Endothelial cell of umbilical vein (primary cell): ENCODE results near the gene NARS2. TPM values are rescaled to one million over a fixed set of nuclear protein-coding genes. Genes with fewer than 3 reads are reported as not detected.
A peak's percentile ranks its signal among the peaks of the same experiment; 100 is the strongest.

Source experiments
- BruUV-seq: library from RNA; stranded (reverse); fragments of 400-500 nt; replicated peaks from 2 replicates; lab custom pipeline; 2021; lab: Mats Ljungman, UMichigan
- CTCF ChIA-PET: fragments of 300-600, 350-600 bp; sonication (Branson Sonifier 250); formaldehyde crosslinking; loops from one replicate; lab custom pipeline; 2021; ENCODE audit warnings: antibody characterized with exemption, inconsistent platforms; lab: Charles Lee
- POLR2A ChIA-PET: fragments of 300-600, 350-600 bp; sonication (Branson Sonifier 250); formaldehyde crosslinking; loops from one replicate; lab custom pipeline; 2021; ENCODE audit warnings: antibody characterized with exemption, inconsistent platforms; lab: Charles Lee
- DNase-seq: peaks from one replicate; pipeline ENCODE4 v3.0.0-alpha.2; 2011; ENCODE audit warnings: low read depth, low spot score
- FAIRE-seq: peaks from 2 replicates; lab custom pipeline; 2011; peaks lifted over from hg19 to GRCh38; lab: Jason Lieb, UNC
- H2AFZ ChIP-seq: 2 replicates; pipeline ENCODE4 v1.6.0; 2012; ENCODE audit warnings: low read depth, low read length, control low read depth, inconsistent platforms
- H3K27ac ChIP-seq: 2 replicates; pipeline ENCODE4 v1.5.1; 2011; ENCODE audit warnings: low read depth, mild to moderate bottlenecking, control low read depth, low read length, moderate library complexity; ENCODE audit not compliant: insufficient read depth
- H3K27me3 ChIP-seq, 2 experiments: 2 replicates each; pipeline versions ENCODE4 v1.6.0 to v1.6.1; 2011; ENCODE audit warnings: low read length in 2 of 2, mixed read lengths in 1 of 2; ENCODE audit not compliant: control insufficient read depth in 2 of 2, insufficient read depth in 2 of 2
- H3K36me3 ChIP-seq, 2 experiments: 2 replicates in 1 of 2; 3 replicates in 1 of 2; pipeline ENCODE4 v1.5.1; 2011; ENCODE audit warnings: low read length in 2 of 2, mild to moderate bottlenecking in 1 of 2, moderate library complexity in 1 of 2; ENCODE audit not compliant: control insufficient read depth in 2 of 2, insufficient read depth in 2 of 2; ENCODE audit errors: extremely low read depth in 1 of 2
- H3K4me1 ChIP-seq: 3 replicates; pipeline ENCODE4 v1.5.1; 2011; ENCODE audit warnings: mild to moderate bottlenecking, low read length; ENCODE audit not compliant: control insufficient read depth, insufficient read depth; ENCODE audit errors: extremely low read depth
- H3K4me2 ChIP-seq: 2 replicates; pipeline ENCODE4 v1.6.1; 2011; ENCODE audit warnings: low read length, control low read depth, mixed read lengths; ENCODE audit not compliant: insufficient read depth
- H3K4me3 ChIP-seq, 3 experiments: fragments of 200-600 bp in 1 of 3; sonication (generic), shearing (Covaris generic) in 1 of 3; replicated peaks in 1 of 3; 2 replicates each; pipeline ENCODE4 v1.5.1; 2011 to 2016; ENCODE audit warnings: control low read depth in 3 of 3, low read length in 3 of 3, mild to moderate bottlenecking in 2 of 3, inconsistent platforms in 1 of 3, low read depth in 1 of 3, moderate library complexity in 1 of 3; ENCODE audit not compliant: insufficient read depth in 1 of 3
- H3K79me2 ChIP-seq: 2 replicates; pipeline ENCODE4 v1.6.0; 2012; ENCODE audit warnings: low read length, inconsistent platforms; ENCODE audit not compliant: control insufficient read depth, insufficient read depth
- H3K9ac ChIP-seq: replicated peaks from 2 replicates; pipeline ENCODE3; 2011; ENCODE audit warnings: low read length, control low read depth; ENCODE audit not compliant: insufficient read depth; ENCODE audit errors: extremely low read depth
- H3K9me1 ChIP-seq: replicated peaks from 3 replicates; pipeline ENCODE4 v1.6.0; 2011; ENCODE audit warnings: mild to moderate bottlenecking, low read length; ENCODE audit not compliant: control insufficient read depth, insufficient read depth; ENCODE audit errors: extremely low read depth
- H3K9me3 ChIP-seq: replicated peaks from 2 replicates; pipeline ENCODE4 v1.5.1; 2012; ENCODE audit warnings: low read length, inconsistent platforms; ENCODE audit not compliant: control insufficient read depth, insufficient read depth
- H4K20me1 ChIP-seq: replicated peaks from 2 replicates; pipeline ENCODE3; 2011; ENCODE audit warnings: mild to moderate bottlenecking, low read length; ENCODE audit not compliant: control insufficient read depth, insufficient read depth; ENCODE audit errors: extremely low read depth
- EZH2 ChIP-seq: IDR thresholded peaks from 2 replicates; pipeline ENCODE4 v1.6.1; 2012; ENCODE audit warnings: borderline replicate concordance, low read depth, mild to moderate bottlenecking, moderate library complexity, low read length, inconsistent platforms; ENCODE audit not compliant: severe bottlenecking
- FOS ChIP-seq: IDR thresholded peaks from 2 replicates; pipeline ENCODE4 v1.6.1; 2011; ENCODE audit warnings: mild to moderate bottlenecking, low read length, moderate library complexity, borderline replicate concordance; ENCODE audit not compliant: insufficient read depth
- GATA2 ChIP-seq: IDR thresholded peaks from 2 replicates; pipeline ENCODE4 v1.7.0; 2011; ENCODE audit warnings: low read depth, mild to moderate bottlenecking, moderate library complexity, mixed read lengths, low read length; ENCODE audit not compliant: insufficient read length, insufficient read depth
- JUN ChIP-seq: IDR thresholded peaks from 2 replicates; pipeline ENCODE4 v1.6.1; 2011; ENCODE audit warnings: borderline replicate concordance, low read depth; ENCODE audit not compliant: insufficient read length, insufficient read depth
- MYC ChIP-seq: IDR thresholded peaks from one replicate; pipeline ENCODE4 v1.6.1; 2011; ENCODE audit warnings: mild to moderate bottlenecking, low read depth, low read length
- POLR2A ChIP-seq: IDR thresholded peaks from 2 replicates; pipeline ENCODE4 v1.6.1; 2012; ENCODE audit warnings: low read depth, mild to moderate bottlenecking, control low read depth, low read length
- POLR2AphosphoS5 ChIP-seq: IDR thresholded peaks from 2 replicates; pipeline ENCODE4 v1.6.1; 2012; ENCODE audit warnings: low read depth, mild to moderate bottlenecking, control low read depth, low read length, moderate library complexity; ENCODE audit not compliant: insufficient read depth
- dilution Hi-C: fragments of 300-500 bp; cut with MboI; formaldehyde crosslinking; loops from one replicate; pipeline ENCODE4 v1.15.0; 2019; ENCODE audit warnings: low sequenced_read_pairs; ENCODE audit not compliant: extremely low pct_ligation_motif_present
- intact Hi-C: fragments of 100-400 bp; cut with micrococcal nuclease; formaldehyde crosslinking; loops from one replicate; pipeline ENCODE4 v1.10.0; 2022
- polyA plus RNA-seq, 4 experiments: library from polyadenylated mRNA; depleted of rRNA in 3 of 4; stranded (reverse) in 3 of 4; unstranded in 1 of 4; fragments of >200 nt; gene quantifications; 2 replicates each; pipeline versions ENCODE4 v1.2.1 to v1.2.3, GENCODE V29; 2011 to 2012; ENCODE audit warnings: missing spikeins in 1 of 4
- total RNA-seq: library from RNA; stranded (reverse); gene quantifications from 2 replicates; pipeline ENCODE4 v1.2.3, GENCODE V29; 2021

The NARS2 gene
- total and polyA plus RNA-seq, 2 donors (not counting 3 experiments of a cell fraction or from before 2014, with no cell fraction given), result 6.9 to 16.7 TPM

DNA sequence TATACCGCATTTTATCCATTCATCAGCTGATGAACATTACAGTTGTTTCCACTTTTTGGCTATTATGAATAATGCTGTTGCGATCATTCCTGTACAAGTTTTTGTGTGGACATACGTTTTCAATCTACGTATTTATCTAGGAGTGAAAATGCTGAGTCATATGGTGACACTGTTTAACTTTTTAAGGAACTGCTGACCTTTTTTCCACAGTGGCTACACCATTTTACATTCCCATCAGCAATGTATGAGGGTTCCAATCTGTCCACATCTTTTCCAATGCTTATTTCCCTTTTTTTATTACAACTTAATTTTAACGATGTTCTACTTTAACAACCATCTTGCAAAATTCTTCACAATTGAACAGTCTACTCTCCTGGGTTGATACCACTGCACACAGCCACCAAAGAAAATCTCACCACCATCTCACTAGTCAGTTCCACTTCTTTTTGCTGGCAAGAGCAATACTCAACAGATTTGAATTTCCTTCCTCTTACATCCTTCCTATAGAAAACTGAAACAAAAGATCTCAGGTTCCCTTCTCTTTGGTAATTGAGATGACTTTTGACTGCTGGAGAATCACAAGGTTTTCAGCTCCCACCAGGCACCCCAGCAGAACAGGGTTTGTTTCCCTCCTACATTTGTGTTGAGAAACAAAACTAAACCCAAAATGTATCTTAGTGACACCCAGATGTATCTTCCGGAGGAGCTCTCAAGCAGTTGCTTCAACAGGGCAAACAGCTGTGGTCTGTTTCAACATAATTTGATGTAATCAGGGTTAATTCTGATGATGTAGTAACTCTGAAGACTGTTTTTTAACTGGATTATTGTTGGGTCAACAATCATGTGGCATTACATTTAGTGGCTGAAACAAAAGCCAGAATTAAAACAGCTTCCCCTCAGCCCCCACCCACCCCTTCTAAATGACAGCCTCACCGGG, 150.1 kb downstream of the NARS2 start:
- Histone ChIP-seq H4K20me1 (no peaks in the 10 kb centered on the region), H3K4me1 (peaks cover 26% of the 10 kb centered on the region), H2AFZ (no peak overlapping the region), H3K4me3 (no peak overlapping the region), H3K9me3 (no peaks in the 10 kb centered on the region), H3K36me3 (no peaks in the 10 kb centered on the region), H3K4me2 (peak overlapping the region; percentile 24), H3K9me1 (no peaks in the 10 kb centered on the region), H3K27me3 (no peaks in the 10 kb centered on the region), H3K9ac (no peak overlapping the region), H3K79me2 (no peaks in the 10 kb centered on the region), H3K27ac (no peak overlapping the region)
- POLR2A ChIA-PET, result interaction anchor here (0.5 kb wide), 1 partner anchor 44 kb away, joined by 5 read pairs; no protein-coding TSS in a partner anchor
- FAIRE-seq (peak; percentile 84), DNase-seq (peak; percentile 44)
- CTCF ChIA-PET, result interaction anchor here (1.4 to 2.3 kb wide), 3 partner anchors 9 to 196 kb away, joined by 3 to 15 read pairs (median 6); no protein-coding TSS in a partner anchor
- no peak for TF ChIP-seq MYC
- no peak for TF ChIP-seq GATA2
- TF ChIP-seq POLR2AphosphoS5, result no peak
- no peak for TF ChIP-seq JUN
- TF ChIP-seq EZH2, result no peak
- no peak for TF ChIP-seq FOS
- TF ChIP-seq POLR2A, result no peak
- intact Hi-C loops (loop anchor here (2.0 kb wide), 1 partner anchor 236 kb away; the partner anchor contains the start of genes KCTD21 and USP35), dilution Hi-C loops (no loop called here)
- no TSS peak for BruUV-seq
